Left lung (tissue), 10 donors: ENCODE results near the gene FGF8. TPM values are rescaled to one million over a fixed set of nuclear protein-coding genes. Genes with fewer than 3 reads are reported as not detected.

ENCODE experiments used
- ATAC-seq: fragments of 200-7000 bp; cut with Tn5 transposase; one replicate; pipeline ENCODE4 v1.9.1; 2020; ENCODE audit warnings: moderate library complexity
- DNase-seq, 4 donors: peaks; one replicate each; pipeline ENCODE4 v3.0.0-alpha.2; 2013 to 2020
- H3K27ac ChIP-seq, 2 donors: fragments of 200-600 bp; sonication (generic) in 1 of 2; one replicate each; pipeline versions ENCODE4 v1.5.0 to v1.8.0; 2020 to 2021
- H3K27me3 ChIP-seq, 2 donors: fragments of 200-600 bp; sonication (generic) in 1 of 2; one replicate each; pipeline versions ENCODE4 v1.5.0 to v1.8.0; 2020 to 2021
- H3K36me3 ChIP-seq, 2 donors: fragments of 200-600 bp; sonication (generic) in 1 of 2; one replicate each; pipeline versions ENCODE4 v1.5.0 to v1.8.0; 2020 to 2021
- H3K4me1 ChIP-seq, 2 donors: fragments of 200-600 bp; one replicate each; pipeline ENCODE4 v1.8.0; 2021
- H3K4me3 ChIP-seq, 2 donors: fragments of 200-600 bp; sonication (generic) in 1 of 2; one replicate each; pipeline versions ENCODE4 v1.5.0 to v1.8.0; 2020 to 2021; ENCODE audit warnings: mild to moderate bottlenecking in 1 of 2
- H3K9me3 ChIP-seq, 2 donors: fragments of 200-600 bp; sonication (generic) in 1 of 2; one replicate each; pipeline versions ENCODE4 v1.5.0 to v1.8.0; 2020 to 2021
- intact Hi-C, 2 donors: fragments of 100-400 bp; cut with DNase I; formaldehyde crosslinking; loops; one replicate each; pipeline versions ENCODE4 v1.11.2 to v1.14.2; 2022
- polyA plus RNA-seq, 6 donors: library from polyadenylated mRNA; unstranded; fragments of 120-200 nt; gene quantifications; one replicate each; pipeline ENCODE4 v1.2.1, GENCODE V29; 2013; ENCODE audit not compliant: insufficient read length in 6 of 6
- total RNA-seq, 2 donors: library from RNA; stranded (reverse); fragmentation: NEBNext Ultra II Directional; extraction: Animal tissue kit (Norgen Biotek cat#: 25700); gene quantifications; one replicate each; pipeline ENCODE4 v1.2.1, GENCODE V29; 2021
- TF ChIP-seq, protein P1 (sequence below), 2 donors: fragments of 200-600 bp; sonication (generic) in 1 of 2; IDR thresholded peaks; one replicate each; pipeline versions ENCODE4 v1.5.0 to v1.8.0; 2021; ENCODE audit warnings: antibody characterized with exemption in 2 of 2
- donor health status: DM: no; HTN: yes; CAD: no.
- donor health status: DM: no; HTN: no; CAD: no.

Gene FGF8
- total and polyA plus RNA-seq, 8 donors: 0.15 TPM; not detected in 7

DNA sequence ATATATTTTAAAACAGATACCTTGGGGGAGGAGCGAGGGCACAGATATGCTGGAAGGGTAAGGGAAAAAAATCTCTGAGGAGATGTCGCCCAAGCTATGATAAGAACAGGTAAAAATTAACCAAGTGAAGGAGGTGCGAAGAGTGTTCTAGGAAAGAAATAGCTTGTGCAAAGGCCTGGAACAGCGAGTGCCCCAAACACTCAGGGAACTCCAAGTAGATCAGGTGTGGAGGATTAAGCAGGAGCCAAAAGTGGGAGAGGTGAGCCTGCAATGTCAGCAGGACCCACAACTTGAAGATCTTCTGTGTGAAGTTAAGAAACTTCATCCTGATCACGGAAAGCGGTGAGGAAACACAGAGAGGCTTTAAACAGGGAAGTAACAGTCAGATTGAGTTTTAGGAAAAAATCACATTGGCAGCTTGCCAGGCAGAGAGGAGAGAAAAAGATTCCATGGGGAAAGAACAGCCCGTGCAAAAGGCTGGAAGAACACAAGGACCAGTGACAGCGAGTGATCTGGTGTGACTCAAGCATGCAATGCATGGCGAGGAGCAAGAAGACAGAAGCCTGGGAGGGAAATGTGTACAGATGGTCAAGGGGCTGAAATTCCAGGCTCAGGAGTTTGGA lies 30.7 kb downstream of the FGF8 start:
- no peaks in the 10 kb centered on the region for H3K36me3 ChIP-seq
- no peak overlapping the region for H3K27ac ChIP-seq
- TF ChIP-seq, protein P1, sequence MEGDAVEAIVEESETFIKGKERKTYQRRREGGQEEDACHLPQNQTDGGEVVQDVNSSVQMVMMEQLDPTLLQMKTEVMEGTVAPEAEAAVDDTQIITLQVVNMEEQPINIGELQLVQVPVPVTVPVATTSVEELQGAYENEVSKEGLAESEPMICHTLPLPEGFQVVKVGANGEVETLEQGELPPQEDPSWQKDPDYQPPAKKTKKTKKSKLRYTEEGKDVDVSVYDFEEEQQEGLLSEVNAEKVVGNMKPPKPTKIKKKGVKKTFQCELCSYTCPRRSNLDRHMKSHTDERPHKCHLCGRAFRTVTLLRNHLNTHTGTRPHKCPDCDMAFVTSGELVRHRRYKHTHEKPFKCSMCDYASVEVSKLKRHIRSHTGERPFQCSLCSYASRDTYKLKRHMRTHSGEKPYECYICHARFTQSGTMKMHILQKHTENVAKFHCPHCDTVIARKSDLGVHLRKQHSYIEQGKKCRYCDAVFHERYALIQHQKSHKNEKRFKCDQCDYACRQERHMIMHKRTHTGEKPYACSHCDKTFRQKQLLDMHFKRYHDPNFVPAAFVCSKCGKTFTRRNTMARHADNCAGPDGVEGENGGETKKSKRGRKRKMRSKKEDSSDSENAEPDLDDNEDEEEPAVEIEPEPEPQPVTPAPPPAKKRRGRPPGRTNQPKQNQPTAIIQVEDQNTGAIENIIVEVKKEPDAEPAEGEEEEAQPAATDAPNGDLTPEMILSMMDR (IDR thresholded peaks at IDR 0.05): no peak
- ATAC-seq (peak; percentile 82), DNase-seq (no peak)
- H3K4me3 ChIP-seq: no peak overlapping the region
- no peaks in the 10 kb centered on the region for H3K9me3 ChIP-seq
- intact Hi-C loops: no loop called here
- H3K4me1 ChIP-seq: no peaks in the 10 kb centered on the region
- peaks cover 0 to 10% of the 10 kb centered on the region in 2 donors for H3K27me3 ChIP-seq

DNA sequence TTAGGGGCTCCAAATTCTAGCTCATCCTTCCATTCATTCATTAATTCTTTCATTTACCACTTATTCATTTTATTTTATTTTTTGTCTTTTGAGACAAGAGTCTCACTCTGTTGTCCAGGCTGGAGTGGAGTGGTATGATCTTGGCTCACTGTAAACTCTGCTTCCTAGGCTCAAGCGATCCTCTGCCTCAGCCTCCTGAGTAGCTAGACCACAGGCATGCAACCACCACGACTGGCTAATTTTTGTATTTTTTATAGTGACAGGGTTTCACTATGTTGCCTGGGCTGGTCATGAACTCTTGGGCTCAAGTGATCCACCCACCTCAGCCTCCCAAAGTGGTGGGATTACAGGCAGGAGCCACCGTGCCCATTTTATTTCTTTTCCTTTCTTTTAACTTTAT lies 31.6 kb downstream of the FGF8 start:
- Histone ChIP-seq H3K9me3 (no peaks in the 10 kb centered on the region), H3K36me3 (no peaks in the 10 kb centered on the region), H3K27ac (no peak overlapping the region), H3K27me3 (peaks cover 0 to 20% of the 10 kb centered on the region in 2 donors), H3K4me3 (no peak overlapping the region), H3K4me1 (no peaks in the 10 kb centered on the region)
- ATAC-seq (no peak), DNase-seq (no peak)
- TF ChIP-seq, protein P1 (IDR thresholded peaks at IDR 0.05): no peak
- intact Hi-C loops: no loop called here

- no peak overlapping the region for H3K27ac ChIP-seq
- no peak for ATAC-seq
- TF ChIP-seq, protein P1 (IDR thresholded peaks at IDR 0.05): no peak
- DNase-seq: no peak
- H3K27me3 ChIP-seq: peaks cover 0 to 23% of the 10 kb centered on the region in 2 donors
- H3K4me3 ChIP-seq: no peak overlapping the region
- intact Hi-C loops: no loop called here
- no peaks in the 10 kb centered on the region for H3K9me3 ChIP-seq
- no peaks in the 10 kb centered on the region for H3K36me3 ChIP-seq
- H3K4me1 ChIP-seq: no peaks in the 10 kb centered on the region
Observed at GRCh38 chr10:101741938-101742337, 34.0 kb downstream of the FGF8 start.

DNA sequence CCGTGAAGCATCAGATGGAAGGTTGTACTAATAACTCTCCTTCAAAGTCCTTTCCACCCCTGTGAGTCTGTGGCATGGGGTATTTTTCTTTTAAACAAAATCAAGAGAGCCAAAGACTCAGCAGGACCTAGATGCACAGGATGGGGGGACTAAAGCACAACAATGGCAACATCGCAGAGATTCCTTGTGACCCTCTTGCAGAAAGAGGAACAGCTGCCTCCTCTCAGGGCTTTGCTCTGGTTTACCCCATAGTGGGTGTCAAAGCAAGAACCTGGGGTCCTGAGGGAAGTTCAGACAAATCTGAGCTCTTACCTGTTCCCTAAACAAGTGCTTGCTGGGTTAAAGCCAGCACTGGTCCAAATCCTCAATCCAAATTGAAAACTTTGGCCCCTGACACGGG lies 39.2 kb downstream of the FGF8 start:
- no peaks in the 10 kb centered on the region for H3K36me3 ChIP-seq
- no peaks in the 10 kb centered on the region for H3K4me1 ChIP-seq
- H3K4me3 ChIP-seq: no peak overlapping the region
- no peaks in the 10 kb centered on the region for H3K9me3 ChIP-seq
- ATAC-seq: no peak
- intact Hi-C loops: no loop called here
- DNase-seq: no peak
- H3K27ac ChIP-seq: no peak overlapping the region
- TF ChIP-seq, protein P1 (IDR thresholded peaks at IDR 0.05): no peak
- peaks cover 0 to 32% of the 10 kb centered on the region in 2 donors for H3K27me3 ChIP-seq

GRCh38 chr10:101732096-101732495 lies 43.8 kb downstream of the FGF8 start:
- H3K4me3 ChIP-seq: no peak overlapping the region
- no peaks in the 10 kb centered on the region for H3K36me3 ChIP-seq
- H3K27me3 ChIP-seq: peaks cover 0 to 10% of the 10 kb centered on the region in 2 donors
- TF ChIP-seq, protein P1 (IDR thresholded peaks at IDR 0.05): no peak
- H3K27ac ChIP-seq: no peak overlapping the region
- no peaks in the 10 kb centered on the region for H3K4me1 ChIP-seq
- intact Hi-C loops: no loop called here
- H3K9me3 ChIP-seq: no peaks in the 10 kb centered on the region
- DNase-seq (no peak), ATAC-seq (no peak)
